CD4-positive, alpha-beta memory T cell (primary cell): ENCODE results near the gene VPS35L. TPM values are rescaled to one million over a fixed set of nuclear protein-coding genes. Genes with fewer than 3 reads are reported as not detected.

Experiments used
- CTCF ChIA-PET: fragments of 350-600 bp; sonication (Branson Sonifier 250); formaldehyde crosslinking; loops from one replicate; lab custom pipeline; 2021; ENCODE audit warnings: inconsistent platforms; ENCODE audit not compliant: partially characterized antibody; lab: Charles Lee
- POLR2A ChIA-PET: fragments of 350-600 bp; sonication (Branson Sonifier 250); formaldehyde crosslinking; loops from one replicate; lab custom pipeline; 2021; ENCODE audit not compliant: partially characterized antibody; lab: Charles Lee
- DNase-seq, 5 donors: peaks; one replicate each; pipeline versions ENCODE4 v3.0.0 to v3.0.0-alpha.2; 2020 to 2022; ENCODE audit warnings: mixed read lengths in 1 of 5
- H3K27ac ChIP-seq: one replicate; pipeline ENCODE4 v1.7.0; 2013; ENCODE audit warnings: low read depth, low read length
- H3K27me3 ChIP-seq: 2 replicates; pipeline ENCODE4 v1.7.0; 2013; ENCODE audit warnings: mild to moderate bottlenecking, low read length, moderate library complexity; ENCODE audit not compliant: insufficient read depth
- H3K36me3 ChIP-seq: 2 replicates; pipeline ENCODE4 v1.7.0; 2013; ENCODE audit warnings: mild to moderate bottlenecking, low read length, moderate library complexity; ENCODE audit not compliant: insufficient read depth
- H3K4me1 ChIP-seq: 2 replicates; pipeline ENCODE4 v1.7.0; 2013; ENCODE audit warnings: mild to moderate bottlenecking, low read length, moderate library complexity; ENCODE audit not compliant: insufficient read depth
- H3K4me3 ChIP-seq, 2 donors: one replicate each; pipeline ENCODE4 v1.7.0; 2013; ENCODE audit warnings: low read length in 2 of 2, mild to moderate bottlenecking in 1 of 2
- H3K9me3 ChIP-seq, 2 donors: one replicate each; pipeline ENCODE4 v1.7.0; 2013; ENCODE audit warnings: low read length in 2 of 2, control low read depth in 1 of 2; ENCODE audit not compliant: control insufficient read depth in 1 of 2
- H3K27ac Mint-ChIP-seq, 7 donors: one replicate each; pipeline ENCODE4 v1.8.0; 2020 to 2021; ENCODE audit warnings: mixed read lengths in 7 of 7, mild to moderate bottlenecking in 6 of 7, inconsistent platforms in 3 of 7, moderate library complexity in 3 of 7
- H3K27me3 Mint-ChIP-seq, 2 donors: one replicate each; pipeline ENCODE4 v1.8.0; 2020 to 2021; ENCODE audit warnings: mixed read lengths in 2 of 2
- H3K36me3 Mint-ChIP-seq, 2 donors: one replicate each; pipeline ENCODE4 v1.8.0; 2020 to 2021; ENCODE audit warnings: mixed read lengths in 2 of 2, inconsistent platforms in 1 of 2, mild to moderate bottlenecking in 1 of 2
- H3K4me1 Mint-ChIP-seq, 4 donors: one replicate each; pipeline ENCODE4 v1.8.0; 2020 to 2021; ENCODE audit warnings: mixed read lengths in 4 of 4, mild to moderate bottlenecking in 1 of 4
- H3K4me3 Mint-ChIP-seq, 8 donors: one replicate each; pipeline ENCODE4 v1.8.0; 2020 to 2021; ENCODE audit warnings: mixed read lengths in 8 of 8, mild to moderate bottlenecking in 7 of 8, moderate library complexity in 6 of 8, inconsistent platforms in 3 of 8
- H3K9me3 Mint-ChIP-seq, 8 donors: one replicate each; pipeline ENCODE4 v1.8.0; 2020 to 2021; ENCODE audit warnings: mixed read lengths in 8 of 8, mild to moderate bottlenecking in 5 of 8, inconsistent platforms in 3 of 8, moderate library complexity in 1 of 8
- intact Hi-C: fragments of 100-400 bp; cut with micrococcal nuclease; formaldehyde crosslinking; loops from one replicate; pipeline ENCODE4 v1.15.1; 2023
- polyA plus RNA-seq, 2 donors: library from polyadenylated mRNA; unstranded; fragments of 300-500 nt; fragmentation: Illumina TruSeq; gene quantifications; one replicate each; pipeline ENCODE4 v1.2.3, GENCODE V29; 2021
- total RNA-seq, 2 experiments: library from RNA; stranded (reverse); gene quantifications; one replicate each; pipeline ENCODE4 v1.2.3, GENCODE V29; 2021

The VPS35L gene
- total and polyA plus RNA-seq, 4 experiments from 2014 or later, result 42.2 to 52.9 (median 48.6) TPM

- ChIA-PET CTCF (interaction anchor here (1.3 to 3.6 kb wide), 2 partner anchors 270 to 291 kb away, joined by 3 to 10 read pairs; no protein-coding TSS in a partner anchor), POLR2A (no interaction called here)
- no peak overlapping the region for H3K27ac ChIP-seq
- intact Hi-C loops, result no loop called here
- no peaks in the 10 kb centered on the region for H3K27me3 Mint-ChIP-seq
- H3K9me3 Mint-ChIP-seq, result no peaks in the 10 kb centered on the region
- no peaks in the 10 kb centered on the region for H3K36me3 ChIP-seq
- H3K27ac Mint-ChIP-seq, result no peak overlapping the region
- H3K4me3 Mint-ChIP-seq, result no peak overlapping the region
- no peaks in the 10 kb centered on the region for H3K27me3 ChIP-seq
- H3K9me3 ChIP-seq, result no peaks in the 10 kb centered on the region
- peaks cover 40 to 50% of the 10 kb centered on the region in 2 donors for H3K36me3 Mint-ChIP-seq
- DNase-seq, result no peak
- no peaks in the 10 kb centered on the region for H3K4me1 ChIP-seq
- no peak overlapping the region for H3K4me3 ChIP-seq
- no peaks in the 10 kb centered on the region for H3K4me1 Mint-ChIP-seq
Measured at GRCh38 chr16:19616241-19616640, 60.7 kb downstream of the VPS35L start.

GRCh38 chr16:19618876-19619275, 63.4 kb downstream of the VPS35L start:
- CTCF ChIA-PET, result no interaction called here
- Histone ChIP-seq H3K4me1 (no peaks in the 10 kb centered on the region), H3K9me3 (no peaks in the 10 kb centered on the region), H3K27ac (no peak overlapping the region), H3K27me3 (no peaks in the 10 kb centered on the region), H3K4me3 (no peak overlapping the region), H3K36me3 (no peaks in the 10 kb centered on the region)
- no peak for DNase-seq
- Mint-ChIP-seq H3K27ac (no peak overlapping the region), H3K36me3 (peaks cover 32 to 42% of the 10 kb centered on the region in 2 donors), H3K4me3 (no peak overlapping the region), H3K4me1 (no peaks in the 10 kb centered on the region), H3K27me3 (no peaks in the 10 kb centered on the region), H3K9me3 (no peaks in the 10 kb centered on the region)
- intact Hi-C loops, result no loop called here
- POLR2A ChIA-PET, result no interaction called here

GRCh38 chr16:19621445-19621844, 65.9 kb downstream of the VPS35L start:
- Histone ChIP-seq H3K36me3 (no peaks in the 10 kb centered on the region), H3K27me3 (no peaks in the 10 kb centered on the region), H3K4me1 (no peaks in the 10 kb centered on the region), H3K27ac (no peak overlapping the region), H3K9me3 (no peaks in the 10 kb centered on the region), H3K4me3 (no peak overlapping the region)
- Mint-ChIP-seq H3K27me3 (no peaks in the 10 kb centered on the region), H3K36me3 (peaks cover 30 to 45% of the 10 kb centered on the region in 2 donors), H3K9me3 (no peaks in the 10 kb centered on the region), H3K27ac (no peak overlapping the region), H3K4me1 (no peaks in the 10 kb centered on the region), H3K4me3 (no peak overlapping the region)
- intact Hi-C loops, result no loop called here
- ChIA-PET CTCF (no interaction called here), POLR2A (no interaction called here)
- DNase-seq, result no peak

GRCh38 chr16:19625039-19625438, 69.5 kb downstream of the VPS35L start:
- no peak for DNase-seq
- Mint-ChIP-seq H3K4me1 (no peaks in the 10 kb centered on the region), H3K27ac (no peak overlapping the region), H3K27me3 (no peaks in the 10 kb centered on the region), H3K36me3 (peaks cover 33 to 49% of the 10 kb centered on the region in 2 donors), H3K9me3 (no peaks in the 10 kb centered on the region), H3K4me3 (no peak overlapping the region)
- intact Hi-C loops, result no loop called here
- Histone ChIP-seq H3K9me3 (no peaks in the 10 kb centered on the region), H3K4me1 (no peaks in the 10 kb centered on the region), H3K27ac (no peak overlapping the region), H3K4me3 (no peak overlapping the region), H3K27me3 (no peaks in the 10 kb centered on the region), H3K36me3 (no peaks in the 10 kb centered on the region)
- ChIA-PET CTCF (no interaction called here), POLR2A (interaction anchor here (0.5 kb wide), 1 partner anchor 54 kb away, joined by 3 read pairs; no protein-coding TSS in a partner anchor)

GRCh38 chr16:19636436-19637267, 81.1 kb downstream of the VPS35L start:
- Mint-ChIP-seq H3K27ac (no peak overlapping the region), H3K36me3 (peaks cover 49 to 51% of the 10 kb centered on the region in 2 donors), H3K4me1 (peaks cover 12 to 23% (median 17%) of the 10 kb centered on the region in 4 donors)

GRCh38 chr16:19639986-19640421, 84.5 kb downstream of the VPS35L start:
- POLR2A ChIA-PET, result interaction anchor here (1.8 kb wide), 1 partner anchor 56 kb away, joined by 4 read pairs; no protein-coding TSS in a partner anchor
- DNase-seq, result peak; percentile 60 to 76 (median 70)
- peak overlapping the region; percentile 33 to 81 (median 75) for H3K27ac Mint-ChIP-seq

More at GRCh38 chr16:19636436-19637267, 81.1 kb downstream of the VPS35L start:
- H3K4me3 ChIP-seq, result no peak overlapping the region
- H3K9me3 Mint-ChIP-seq, result no peaks in the 10 kb centered on the region
- no peak overlapping the region for H3K4me3 Mint-ChIP-seq
- no peaks in the 10 kb centered on the region for H3K9me3 ChIP-seq
- no peaks in the 10 kb centered on the region for H3K27me3 Mint-ChIP-seq
- no peak overlapping the region for H3K27ac ChIP-seq
- DNase-seq, result no peak
- intact Hi-C loops, result no loop called here
- H3K36me3 ChIP-seq, result peaks cover 11% of the 10 kb centered on the region
- no peaks in the 10 kb centered on the region for H3K27me3 ChIP-seq
- peaks cover 16% of the 10 kb centered on the region for H3K4me1 ChIP-seq
- ChIA-PET CTCF (no interaction called here), POLR2A (no interaction called here)

GRCh38 chr16:19642501-19642900, 87.0 kb downstream of the VPS35L start:
- no peaks in the 10 kb centered on the region for H3K27me3 ChIP-seq
- Mint-ChIP-seq H3K4me3 (no peak overlapping the region), H3K9me3 (no peaks in the 10 kb centered on the region), H3K36me3 (peaks cover 40 to 47% of the 10 kb centered on the region in 2 donors), H3K27me3 (no peaks in the 10 kb centered on the region), H3K4me1 (peaks cover 12 to 23% (median 17%) of the 10 kb centered on the region in 4 donors), H3K27ac (no peak overlapping the region)
- DNase-seq, result no peak
- H3K4me1 ChIP-seq, result peaks cover 16% of the 10 kb centered on the region
- H3K4me3 ChIP-seq, result no peak overlapping the region
- ChIA-PET POLR2A (no interaction called here), CTCF (interaction anchor here (1.5 to 3.2 kb wide), 2 partner anchors 54 to 244 kb away, joined by 4 to 12 read pairs; no protein-coding TSS in a partner anchor)
- no peaks in the 10 kb centered on the region for H3K36me3 ChIP-seq
- intact Hi-C loops, result no loop called here
- no peaks in the 10 kb centered on the region for H3K9me3 ChIP-seq
- H3K27ac ChIP-seq, result no peak overlapping the region

More at GRCh38 chr16:19639986-19640421, 84.5 kb downstream of the VPS35L start:
- CTCF ChIA-PET, result interaction anchor here (0.9 to 3.2 kb wide), 2 partner anchors 57 to 247 kb away, joined by 4 to 12 read pairs; no protein-coding TSS in a partner anchor
- Histone ChIP-seq H3K4me3 (no peak overlapping the region), H3K4me1 (peaks cover 16% of the 10 kb centered on the region), H3K9me3 (no peaks in the 10 kb centered on the region), H3K27me3 (no peaks in the 10 kb centered on the region), H3K27ac (no peak overlapping the region), H3K36me3 (no peaks in the 10 kb centered on the region)
- H3K27me3 Mint-ChIP-seq, result no peaks in the 10 kb centered on the region
- H3K4me3 Mint-ChIP-seq, result peak overlapping the region in 7 of 8 donors; percentile 37 to 71 (median 53)
- no peaks in the 10 kb centered on the region for H3K9me3 Mint-ChIP-seq
- peaks cover 12 to 23% (median 17%) of the 10 kb centered on the region in 4 donors for H3K4me1 Mint-ChIP-seq
- H3K36me3 Mint-ChIP-seq, result peaks cover 34 to 50% of the 10 kb centered on the region in 2 donors
- intact Hi-C loops, result no loop called here
